ENCODE measurements around the gene NDRG3. TPM values are rescaled to one million over a fixed set of nuclear protein-coding genes. Genes with fewer than 3 reads are reported as not detected.

The NDRG3 gene
- total RNA-seq, 4 donors from 2014 or later, result 17.9 to 35.0 (median 29.6) TPM

DNA sequence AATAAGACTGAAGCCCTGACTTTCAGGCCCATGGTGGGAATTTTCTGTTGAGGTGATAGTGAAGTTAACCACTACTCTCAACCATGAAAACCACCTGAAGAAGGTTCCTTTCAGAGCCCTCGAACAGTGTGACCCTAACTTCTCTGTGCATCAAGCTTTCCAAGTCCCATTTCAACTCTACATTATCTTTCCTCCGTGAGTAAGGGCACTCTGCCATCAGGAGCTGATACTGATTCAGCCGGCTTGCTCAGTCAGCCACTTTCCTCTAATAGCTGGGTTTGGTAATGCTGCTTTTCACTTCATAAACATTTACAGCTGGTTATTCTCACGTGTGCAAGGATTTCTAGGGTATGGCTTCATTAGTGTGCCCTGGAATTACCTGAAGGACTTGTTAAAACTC is 89.2 kb downstream of the NDRG3 start:
- no peak for TF ChIP-seq POLR2A (IDR thresholded peaks at IDR 0.05)
- TF ChIP-seq, protein P1, sequence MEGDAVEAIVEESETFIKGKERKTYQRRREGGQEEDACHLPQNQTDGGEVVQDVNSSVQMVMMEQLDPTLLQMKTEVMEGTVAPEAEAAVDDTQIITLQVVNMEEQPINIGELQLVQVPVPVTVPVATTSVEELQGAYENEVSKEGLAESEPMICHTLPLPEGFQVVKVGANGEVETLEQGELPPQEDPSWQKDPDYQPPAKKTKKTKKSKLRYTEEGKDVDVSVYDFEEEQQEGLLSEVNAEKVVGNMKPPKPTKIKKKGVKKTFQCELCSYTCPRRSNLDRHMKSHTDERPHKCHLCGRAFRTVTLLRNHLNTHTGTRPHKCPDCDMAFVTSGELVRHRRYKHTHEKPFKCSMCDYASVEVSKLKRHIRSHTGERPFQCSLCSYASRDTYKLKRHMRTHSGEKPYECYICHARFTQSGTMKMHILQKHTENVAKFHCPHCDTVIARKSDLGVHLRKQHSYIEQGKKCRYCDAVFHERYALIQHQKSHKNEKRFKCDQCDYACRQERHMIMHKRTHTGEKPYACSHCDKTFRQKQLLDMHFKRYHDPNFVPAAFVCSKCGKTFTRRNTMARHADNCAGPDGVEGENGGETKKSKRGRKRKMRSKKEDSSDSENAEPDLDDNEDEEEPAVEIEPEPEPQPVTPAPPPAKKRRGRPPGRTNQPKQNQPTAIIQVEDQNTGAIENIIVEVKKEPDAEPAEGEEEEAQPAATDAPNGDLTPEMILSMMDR (IDR thresholded peaks at IDR 0.05), result no peak
- no peak for DNase-seq
- H3K9me3 ChIP-seq, result no peaks in the 10 kb centered on the region
- no peaks in the 10 kb centered on the region for H3K36me3 ChIP-seq
- intact Hi-C loops (cut with DNase I; ENCODE audit: low total_unique reads), result no loop called here
- H3K27me3 ChIP-seq, result no peaks in the 10 kb centered on the region
- no peak overlapping the region for H3K27ac ChIP-seq
- H3K4me3 ChIP-seq, result no peak overlapping the region
- no peaks in the 10 kb centered on the region for H3K4me1 ChIP-seq

DNA sequence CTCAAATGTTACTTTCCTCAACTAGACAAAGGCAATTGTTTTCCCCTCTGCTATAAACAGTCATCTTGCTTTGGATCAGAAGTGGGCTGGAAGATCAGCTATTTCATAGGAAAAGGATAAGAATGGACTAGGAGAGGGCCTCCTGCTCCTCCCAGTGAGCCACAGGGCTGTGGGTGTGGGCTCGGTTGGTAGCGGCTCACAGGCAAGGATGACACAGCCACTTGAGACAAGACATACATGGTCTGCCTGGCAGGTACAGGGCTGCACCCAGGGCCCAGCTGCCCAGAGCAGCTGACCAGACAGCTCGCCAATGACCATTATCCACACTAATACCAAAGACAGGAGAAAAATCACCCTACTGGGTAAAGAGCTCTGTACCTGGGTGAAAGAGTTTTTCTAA is 90.9 kb downstream of the NDRG3 start:
- Histone ChIP-seq H3K27ac (no peak overlapping the region), H3K36me3 (no peaks in the 10 kb centered on the region), H3K4me1 (no peaks in the 10 kb centered on the region), H3K27me3 (no peaks in the 10 kb centered on the region), H3K9me3 (no peaks in the 10 kb centered on the region), H3K4me3 (no peak overlapping the region)
- no peak for DNase-seq
- intact Hi-C loops (cut with DNase I; ENCODE audit: low total_unique reads), result no loop called here
- TF ChIP-seq POLR2A (IDR thresholded peaks at IDR 0.05), result no peak
- TF ChIP-seq, protein P1 (IDR thresholded peaks at IDR 0.05), result no peak

DNA sequence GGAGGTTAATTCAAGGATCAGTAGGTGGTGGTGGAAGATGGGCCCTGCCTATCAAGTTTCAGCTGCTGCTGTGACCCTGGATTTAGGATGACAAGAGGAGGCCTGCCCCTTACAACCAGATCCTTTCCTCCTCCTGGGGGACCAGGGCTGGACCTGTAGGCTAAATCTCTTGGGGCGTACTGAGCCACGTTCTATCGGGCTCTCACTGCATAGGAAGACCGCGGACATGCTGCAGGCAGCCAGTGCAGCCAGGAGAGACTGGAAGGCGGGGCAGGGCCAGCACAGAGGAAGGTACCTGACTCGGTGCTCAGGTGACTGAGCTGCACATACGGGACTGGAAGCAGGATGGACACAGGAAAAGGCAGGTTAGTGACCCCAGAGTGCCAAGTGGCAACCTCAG is 91.4 kb downstream of the NDRG3 start:
- Histone ChIP-seq H3K36me3 (no peaks in the 10 kb centered on the region), H3K4me1 (no peaks in the 10 kb centered on the region), H3K27ac (no peak overlapping the region), H3K9me3 (no peaks in the 10 kb centered on the region), H3K27me3 (no peaks in the 10 kb centered on the region), H3K4me3 (no peak overlapping the region)
- TF ChIP-seq, protein P1 (IDR thresholded peaks at IDR 0.05), result no peak
- no peak for TF ChIP-seq POLR2A (IDR thresholded peaks at IDR 0.05)
- intact Hi-C loops (cut with DNase I; ENCODE audit: low total_unique reads), result no loop called here
- no peak for DNase-seq

DNA sequence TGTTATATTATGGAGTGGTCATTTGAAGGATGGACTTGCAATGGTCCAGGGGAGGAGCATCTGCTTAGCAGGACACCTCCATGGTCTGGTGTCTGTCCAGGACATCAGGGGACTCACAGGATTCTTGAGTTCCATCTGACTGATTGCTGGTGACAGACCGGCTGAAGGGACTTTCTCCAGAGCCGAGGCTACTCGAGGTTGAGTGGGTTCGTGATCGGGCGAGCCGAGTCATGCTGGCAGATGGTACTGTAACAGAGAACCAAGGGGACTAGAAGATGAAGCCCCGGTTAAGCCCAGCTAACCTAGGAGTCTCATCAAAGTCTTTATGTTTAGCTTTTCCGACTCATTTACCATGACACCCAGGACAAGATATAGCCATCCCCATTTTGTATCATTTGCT is 92.4 kb downstream of the NDRG3 start:
- TF ChIP-seq, protein P1 (IDR thresholded peaks at IDR 0.05), result no peak

DNA sequence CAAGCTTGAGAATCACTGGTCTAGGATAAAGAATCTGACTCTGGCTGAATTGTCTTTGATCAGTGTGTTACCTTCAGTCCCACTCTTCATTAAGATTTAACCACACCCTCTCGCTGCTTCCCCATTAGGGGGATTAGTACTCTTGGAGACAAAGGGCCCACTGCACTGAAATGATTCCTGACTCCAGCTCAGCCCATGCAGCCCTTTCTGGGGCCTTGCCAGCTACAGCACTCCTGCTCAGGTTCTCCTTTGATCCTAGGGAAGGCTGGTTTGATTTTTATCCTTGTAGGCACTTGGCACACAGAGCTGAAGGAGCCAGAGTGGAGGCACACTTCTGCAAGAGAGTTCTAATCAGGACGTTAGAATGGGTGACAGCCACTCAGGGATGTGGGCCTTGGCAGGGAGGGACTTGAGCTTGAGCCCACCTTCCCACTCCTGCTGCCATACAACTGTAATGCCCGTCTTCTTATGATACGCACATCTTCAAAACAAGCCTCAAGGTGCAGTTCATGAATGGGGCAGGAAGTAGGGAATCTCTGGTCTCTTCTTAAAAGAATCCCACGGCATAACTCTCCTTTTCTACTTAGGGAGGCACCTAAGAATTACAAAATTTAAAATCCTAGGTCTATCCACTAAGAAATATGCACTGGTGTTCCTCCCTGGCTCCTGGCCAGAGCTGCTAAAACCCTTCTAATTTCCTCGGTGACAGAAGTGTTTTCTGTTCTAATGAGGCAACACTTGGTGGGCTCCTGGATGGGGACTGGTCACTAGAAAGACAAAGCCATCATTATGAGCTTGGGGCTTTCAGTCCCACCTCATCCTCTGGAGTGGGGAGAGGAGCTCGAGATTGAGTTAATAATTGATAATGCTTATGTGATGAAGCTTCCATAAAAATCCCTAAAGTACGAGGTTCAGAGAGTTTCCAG is 98.4 kb downstream of the NDRG3 start:
- Histone ChIP-seq H3K9me3 (no peaks in the 10 kb centered on the region), H3K36me3 (no peaks in the 10 kb centered on the region), H3K4me1 (no peaks in the 10 kb centered on the region), H3K27ac (no peak overlapping the region), H3K4me3 (no peak overlapping the region), H3K27me3 (no peaks in the 10 kb centered on the region)
- DNase-seq, result no peak
- TF ChIP-seq, protein P1 (IDR thresholded peaks at IDR 0.05), result no peak
- intact Hi-C loops (cut with DNase I; ENCODE audit: low total_unique reads), result no loop called here

More for the DNA sequence above, 92.4 kb downstream of the NDRG3 start:
- H3K4me3 ChIP-seq, result no peak overlapping the region
- no peaks in the 10 kb centered on the region for H3K9me3 ChIP-seq
- intact Hi-C loops (cut with DNase I; ENCODE audit: low total_unique reads), result no loop called here
- no peak for DNase-seq
- H3K27me3 ChIP-seq, result no peaks in the 10 kb centered on the region
- no peaks in the 10 kb centered on the region for H3K36me3 ChIP-seq
- H3K4me1 ChIP-seq, result no peaks in the 10 kb centered on the region
- H3K27ac ChIP-seq, result no peak overlapping the region

All from uterus (tissue), 4 donors.